RWPE2 (cell line): ENCODE measurements around the gene INTS2.
A peak's percentile ranks its signal among the peaks of the same experiment; 100 is the strongest.
"Not testable (repeated sequence)": the region's sequence is repeated elsewhere in the genome, so short reads cannot be mapped to it uniquely, and the experiment has no call there.

Experiments
- ATAC-seq: fragments of 200-7000 bp; cut with Tn5 transposase; 3 replicates; pipeline ENCODE4 v1.9.1; 2021; ENCODE audit warnings: low read depth
- DNase-seq: peaks from one replicate; pipeline ENCODE4 v3.0.0-alpha.2; 2020; ENCODE audit warnings: low spot score
- H3K27ac ChIP-seq: fragments of 450-650 bp; 2 replicates; pipeline ENCODE4 v1.5.1; 2017; ENCODE audit warnings: mild to moderate bottlenecking; ENCODE audit not compliant: poor library complexity, severe bottlenecking
- H3K27me3 ChIP-seq: fragments of 250-450 bp; sonication (Bioruptor Pico); 2 replicates; pipeline ENCODE4 v1.5.1; 2021; ENCODE audit warnings: mild to moderate bottlenecking, moderate library complexity; ENCODE audit not compliant: insufficient read depth, poor library complexity, severe bottlenecking
- H3K36me3 ChIP-seq: fragments of 250-450 bp; sonication (Bioruptor Pico); 2 replicates; pipeline ENCODE4 v1.5.1; 2020; ENCODE audit warnings: low read depth, mild to moderate bottlenecking, moderate library complexity
- H3K4me1 ChIP-seq: fragments of 250-450 bp; sonication (Bioruptor Pico); 2 replicates; pipeline ENCODE4 v1.5.1; 2021; ENCODE audit warnings: mild to moderate bottlenecking, moderate library complexity; ENCODE audit not compliant: insufficient read depth, poor library complexity, severe bottlenecking
- H3K4me3 ChIP-seq: fragments of 250-450 bp; sonication (Bioruptor Pico); 2 replicates; pipeline ENCODE4 v1.5.1; 2021; ENCODE audit warnings: mild to moderate bottlenecking, moderate library complexity; ENCODE audit not compliant: severe bottlenecking
- H3K9me3 ChIP-seq: fragments of 250-450 bp; sonication (Bioruptor Pico); 2 replicates; pipeline ENCODE4 v1.5.1; 2021; ENCODE audit warnings: mild to moderate bottlenecking, moderate library complexity; ENCODE audit not compliant: severe bottlenecking
- CTCF ChIP-seq: fragments of 450-650 bp; IDR thresholded peaks from one replicate; pipeline ENCODE4 v1.5.1; 2017; ENCODE audit warnings: mild to moderate bottlenecking, moderate library complexity; ENCODE audit not compliant: poor library complexity, severe bottlenecking

The INTS2 gene

GRCh38 chr17:61867033-61867432, 60.7 kb downstream of the INTS2 start:
- ATAC-seq (no peak), DNase-seq (no peak)
- no peak for TF ChIP-seq CTCF
- peaks cover 51% of the 10 kb centered on the region for H3K36me3 ChIP-seq
- H3K27me3 ChIP-seq = no peaks in the 10 kb centered on the region
- no peak overlapping the region for H3K27ac ChIP-seq
- peaks cover 5% of the 10 kb centered on the region for H3K4me1 ChIP-seq
- no peak overlapping the region for H3K4me3 ChIP-seq
- H3K9me3 ChIP-seq = no peaks in the 10 kb centered on the region

DNA sequence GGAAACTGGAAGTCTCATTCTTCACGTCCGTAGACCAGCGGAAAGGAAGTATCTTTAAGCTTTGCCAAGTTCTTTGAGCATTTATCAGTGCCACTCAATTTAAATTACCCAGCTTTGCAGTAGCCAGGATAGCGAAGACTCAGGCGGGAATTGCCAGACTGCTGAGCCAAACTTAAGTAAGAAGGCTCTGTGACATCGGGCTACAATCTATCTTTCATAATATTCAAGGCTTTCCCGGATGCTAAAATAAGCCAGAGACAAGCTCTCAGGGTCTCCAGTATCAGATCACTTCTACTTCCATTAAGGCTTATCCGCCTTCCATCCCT, 64.0 kb downstream of the INTS2 start:
- Histone ChIP-seq H3K27me3 (no peaks in the 10 kb centered on the region), H3K9me3 (no peaks in the 10 kb centered on the region), H3K27ac (peak overlapping the region; percentile 90), H3K4me1 (peaks cover 25% of the 10 kb centered on the region), H3K36me3 (peaks cover 52% of the 10 kb centered on the region), H3K4me3 (peak overlapping the region; percentile 82)
- ATAC-seq = 0 out of 3 replicates have a peak, but pooled peaks have one; percentile 0
- TF ChIP-seq CTCF = no peak
- DNase-seq = no peak

DNA sequence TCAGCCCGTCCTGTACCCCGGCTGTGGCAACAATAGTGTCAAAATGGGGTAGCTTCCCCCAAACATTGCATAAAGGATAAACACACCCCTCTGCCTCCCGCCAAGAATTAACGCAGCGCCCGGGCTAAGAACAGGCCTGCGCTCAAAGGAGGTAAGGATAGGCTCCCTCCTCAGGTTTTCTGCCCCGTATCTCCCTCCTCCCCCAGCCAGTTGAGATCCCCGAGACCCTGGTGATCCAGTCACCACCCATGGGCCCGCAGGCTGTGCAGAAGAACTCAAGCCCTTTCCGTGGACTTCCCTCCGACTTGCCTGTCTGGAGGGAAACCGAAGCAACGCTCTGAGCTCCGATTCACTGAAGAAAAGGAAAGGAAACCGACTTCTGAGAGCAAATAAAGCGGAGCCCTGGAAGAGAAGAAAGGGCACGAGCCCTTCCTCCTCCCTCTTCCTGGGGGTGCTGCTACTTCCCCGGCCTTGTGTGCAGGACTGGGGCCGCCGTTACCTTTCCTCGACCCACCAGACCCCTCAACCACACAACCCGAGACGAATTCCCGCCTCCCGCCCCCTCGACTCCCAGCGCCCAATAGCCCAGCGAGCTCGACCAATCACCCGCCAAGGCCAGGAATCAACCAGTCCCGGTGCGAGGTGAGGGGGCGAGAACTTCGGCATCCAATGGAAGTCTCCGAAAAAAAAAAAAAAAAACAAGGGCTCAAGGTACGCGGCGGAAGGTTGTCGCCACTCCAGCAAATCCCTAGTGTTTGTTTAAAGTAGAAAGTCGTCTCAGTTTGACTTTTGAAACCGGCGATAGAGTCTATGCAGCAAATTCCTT, 64.6 kb downstream of the INTS2 start, which contains the start of gene BRIP1:
Gene BRIP1, minus strand, starts transcription at position 554 of the 826 bp plus-strand sequence. CDS start 1,989 bp downstream, outside the sequence.
- TF ChIP-seq CTCF = no peak

DNA sequence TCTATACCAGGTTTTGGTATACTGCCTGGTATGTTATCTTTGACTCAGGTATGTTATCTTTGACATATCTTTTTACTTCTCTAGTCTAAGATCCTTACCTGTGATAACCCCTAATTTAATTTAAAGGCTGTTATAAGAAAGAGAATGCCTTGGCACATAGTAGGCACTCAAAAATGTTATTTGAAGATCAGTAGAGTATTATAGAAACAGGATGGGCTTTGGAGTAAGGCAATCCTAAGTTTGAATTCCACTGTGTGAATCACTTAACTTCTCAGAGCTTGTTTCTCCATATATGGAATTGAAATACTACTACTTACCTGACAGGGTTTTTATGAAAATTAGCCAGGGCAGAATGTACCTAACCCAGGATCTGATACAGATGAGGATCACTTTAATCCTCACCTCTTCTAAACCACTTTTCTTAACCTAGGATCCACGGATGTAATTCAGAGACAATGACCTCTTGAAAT, 65.6 kb downstream of the INTS2 start:
- peaks cover 25% of the 10 kb centered on the region for H3K4me1 ChIP-seq
- H3K27me3 ChIP-seq = no peaks in the 10 kb centered on the region
- ATAC-seq = peak; percentile 70
- H3K36me3 ChIP-seq = peaks cover 52% of the 10 kb centered on the region
- H3K4me3 ChIP-seq = peak overlapping the region; percentile 82
- TF ChIP-seq CTCF = no peak
- peak overlapping the region; percentile 90 for H3K27ac ChIP-seq
- no peak for DNase-seq
- no peaks in the 10 kb centered on the region for H3K9me3 ChIP-seq

More for the DNA sequence above, 64.6 kb downstream of the INTS2 start, which contains the start of gene BRIP1:
- Histone ChIP-seq H3K4me3 (peak within 1 kb of the TSS; percentile 82), H3K36me3 (peaks cover 52% of the 10 kb centered on the region), H3K9me3 (no peaks in the 10 kb centered on the region), H3K27ac (peak within 1 kb of the TSS; percentile 90), H3K27me3 (no peaks in the 10 kb centered on the region), H3K4me1 (peaks cover 25% of the 10 kb centered on the region)
- peak; percentile 92 for ATAC-seq
- DNase-seq = peak; percentile 99

GRCh38 chr17:61860397-61860796, 67.4 kb downstream of the INTS2 start:
- not testable (repeated sequence) for H3K27ac ChIP-seq, H3K4me3 ChIP-seq, DNase-seq, ATAC-seq, H3K9me3 ChIP-seq, H3K27me3 ChIP-seq
- Histone ChIP-seq H3K36me3 (peaks cover 66% of the 10 kb centered on the region), H3K4me1 (peaks cover 25% of the 10 kb centered on the region)
